ENCODE data around the gene CRTC3.

- TF ChIP-seq, protein P1, sequence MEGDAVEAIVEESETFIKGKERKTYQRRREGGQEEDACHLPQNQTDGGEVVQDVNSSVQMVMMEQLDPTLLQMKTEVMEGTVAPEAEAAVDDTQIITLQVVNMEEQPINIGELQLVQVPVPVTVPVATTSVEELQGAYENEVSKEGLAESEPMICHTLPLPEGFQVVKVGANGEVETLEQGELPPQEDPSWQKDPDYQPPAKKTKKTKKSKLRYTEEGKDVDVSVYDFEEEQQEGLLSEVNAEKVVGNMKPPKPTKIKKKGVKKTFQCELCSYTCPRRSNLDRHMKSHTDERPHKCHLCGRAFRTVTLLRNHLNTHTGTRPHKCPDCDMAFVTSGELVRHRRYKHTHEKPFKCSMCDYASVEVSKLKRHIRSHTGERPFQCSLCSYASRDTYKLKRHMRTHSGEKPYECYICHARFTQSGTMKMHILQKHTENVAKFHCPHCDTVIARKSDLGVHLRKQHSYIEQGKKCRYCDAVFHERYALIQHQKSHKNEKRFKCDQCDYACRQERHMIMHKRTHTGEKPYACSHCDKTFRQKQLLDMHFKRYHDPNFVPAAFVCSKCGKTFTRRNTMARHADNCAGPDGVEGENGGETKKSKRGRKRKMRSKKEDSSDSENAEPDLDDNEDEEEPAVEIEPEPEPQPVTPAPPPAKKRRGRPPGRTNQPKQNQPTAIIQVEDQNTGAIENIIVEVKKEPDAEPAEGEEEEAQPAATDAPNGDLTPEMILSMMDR (conservative IDR thresholded peaks at IDR 0.05; ENCODE audit: low read depth, low read length): no peak
- TF ChIP-seq POLR2A (IDR thresholded peaks at IDR 0.05; ENCODE audit: low read depth, low read length) (no peak), RFX5 (IDR thresholded peaks at IDR 0.05; ENCODE audit: low read depth, low read length) (no peak), MXI1 (IDR thresholded peaks at IDR 0.05; ENCODE audit: borderline replicate concordance, low read depth, low read length) (no peak), RCOR1 (IDR thresholded peaks at IDR 0.05; ENCODE audit: insufficient replicate concordance, low read length) (no peak)
Measured at GRCh38 chr15:90523373-90523772, 6.3 kb upstream of the CRTC3 start.
